K562 (cell line): Measurements from ENCODE around the gene PLK4. TPM values are rescaled to one million over a fixed set of nuclear protein-coding genes. Genes with fewer than 3 reads are reported as not detected.
A peak's percentile ranks its signal among the peaks of the same experiment; 100 is the strongest.

Experiments
- ATAC-seq: fragments of 200-7000 bp; cut with Tn5 transposase; 3 replicates; pipeline ENCODE4 v1.9.1; 2020; ENCODE audit warnings: moderate library complexity
- BruUV-seq: library from RNA; stranded (reverse); fragments of 400-500 nt; replicated peaks from 2 replicates; lab custom pipeline; 2021; lab: Mats Ljungman, UMichigan
- CTCF ChIA-PET: fragments of 300-600 bp; formaldehyde crosslinking; extraction: SDS; loops from one replicate; lab custom pipeline; 2021; ENCODE audit warnings: low intra/inter-chr PET ratio; lab: Yijun Ruan, JAX
- POLR2A ChIA-PET: fragments of 300-600, 350-650 bp; sonication (Branson Sonifier 250); formaldehyde crosslinking; extraction: SDS; loops from one replicate; lab custom pipeline; 2021; ENCODE audit warnings: antibody characterized with exemption, inconsistent platforms; lab: Yijun Ruan, JAX
- DNase-seq, 4 experiments: peaks; one replicate each; pipeline versions ENCODE4 v3.0.0 to v3.0.0-alpha.2; 2011 to 2018; ENCODE audit warnings: low spot score in 3 of 4, mixed read lengths in 3 of 4; ENCODE audit errors: extremely low read depth in 1 of 4
- FAIRE-seq: peaks from 2 replicates; lab custom pipeline; 2011; peaks lifted over from hg19 to GRCh38; lab: Jason Lieb, UNC
- H2AFZ ChIP-seq: 2 replicates; pipeline ENCODE4 v1.6.0; 2011; ENCODE audit warnings: low read depth, low read length, control low read depth, inconsistent platforms
- H3K27ac ChIP-seq: fragments of 200-600 bp; 3 replicates; pipeline ENCODE4 v1.8.0; 2011; ENCODE audit warnings: low read depth, mild to moderate bottlenecking, control low read depth, inconsistent platforms, low read length, moderate library complexity, mixed read lengths; ENCODE audit errors: extremely low read depth
- H3K27me3 ChIP-seq, 2 experiments: fragments of 300-600 bp in 1 of 2; 2 replicates in 1 of 2; 3 replicates in 1 of 2; pipeline versions ENCODE4 v1.6.0 to v1.8.0; 2011; ENCODE audit warnings: inconsistent platforms in 2 of 2, low read length in 2 of 2, mild to moderate bottlenecking in 1 of 2, mixed read lengths in 1 of 2, moderate library complexity in 1 of 2; ENCODE audit not compliant: control insufficient read depth in 2 of 2, insufficient read depth in 2 of 2
- H3K36me3 ChIP-seq: fragments of 300-600 bp; 3 replicates; pipeline ENCODE4 v1.8.0; 2011; ENCODE audit warnings: mild to moderate bottlenecking, low read length, inconsistent platforms; ENCODE audit not compliant: control insufficient read depth, insufficient read depth
- H3K4me1 ChIP-seq, 2 experiments: fragments of 200-600 bp in 1 of 2; replicated peaks in 1 of 2; 2 replicates in 1 of 2; 3 replicates in 1 of 2; pipeline versions ENCODE4 v1.5.1 to v1.8.0; 2011; ENCODE audit warnings: inconsistent platforms in 2 of 2, low read length in 2 of 2, mild to moderate bottlenecking in 1 of 2, mixed read lengths in 1 of 2, moderate library complexity in 1 of 2; ENCODE audit not compliant: control insufficient read depth in 2 of 2, insufficient read depth in 2 of 2
- H3K4me2 ChIP-seq: 2 replicates; pipeline ENCODE4 v1.6.1; 2011; ENCODE audit warnings: low read length, control low read depth, inconsistent platforms, mixed read lengths; ENCODE audit not compliant: insufficient read depth
- H3K4me3 ChIP-seq: fragments of 200-600 bp; sonication (generic), shearing (Covaris generic); 2 replicates; pipeline ENCODE4 v1.5.1; 2016; ENCODE audit warnings: control low read depth, inconsistent platforms
- H3K79me2 ChIP-seq: fragments of 200-600 bp; 3 replicates; pipeline ENCODE4 v1.8.0; 2011; ENCODE audit warnings: low read length, inconsistent platforms; ENCODE audit not compliant: control insufficient read depth, insufficient read depth
- H3K9ac ChIP-seq, 2 experiments: 2 replicates each; pipeline versions ENCODE4 v1.6.0 to v1.6.1; 2011; ENCODE audit warnings: low read depth in 2 of 2, low read length in 2 of 2, control low read depth in 1 of 2, inconsistent platforms in 1 of 2, mild to moderate bottlenecking in 1 of 2, mixed read lengths in 1 of 2; ENCODE audit not compliant: insufficient read depth in 1 of 2
- H3K9me1 ChIP-seq: one replicate; pipeline ENCODE4 v1.6.0; 2011; ENCODE audit warnings: inconsistent platforms, mild to moderate bottlenecking, low read length, moderate library complexity; ENCODE audit not compliant: control insufficient read depth, insufficient read depth
- H3K9me3 ChIP-seq: replicated peaks from 2 replicates; pipeline ENCODE4 v1.5.1; 2011; ENCODE audit warnings: low read depth, low read length, inconsistent platforms; ENCODE audit not compliant: control insufficient read depth, insufficient read depth
- H4K20me1 ChIP-seq: replicated peaks from 2 replicates; pipeline ENCODE4 v1.6.1; 2011; ENCODE audit warnings: low read length, inconsistent platforms, mixed read lengths; ENCODE audit not compliant: control insufficient read depth, insufficient read depth
- CBFA2T2 ChIP-seq: fragments of 450-650 bp; conservative IDR thresholded peaks from 2 replicates; pipeline ENCODE4 v1.6.1; 2017; ENCODE audit warnings: mild to moderate bottlenecking
- CBX3 ChIP-seq, 2 experiments: IDR thresholded peaks; 1 replicate in 1 of 2; 2 replicates in 1 of 2; pipeline ENCODE4 v1.6.1; 2012; ENCODE audit warnings: inconsistent platforms in 2 of 2, low read length in 2 of 2, borderline replicate concordance in 1 of 2, control low read depth in 1 of 2
- TFAP4 ChIP-seq: sonication (generic); formaldehyde crosslinking; IDR thresholded peaks from 2 replicates; pipeline ENCODE4 v1.8.0; 2022; ENCODE audit warnings: missing genetic modification reagents, mild to moderate bottlenecking, moderate library complexity, borderline replicate concordance
- TRIM24 ChIP-seq, 2 experiments: fragments of 450-650 bp; IDR thresholded peaks; 2 replicates each; pipeline ENCODE4 v1.6.1; 2016
- ZNF280A ChIP-seq: fragments of 450-650 bp; IDR thresholded peaks from 2 replicates; pipeline ENCODE4 v1.6.1; 2018; ENCODE audit warnings: mild to moderate bottlenecking, low read depth; ENCODE audit not compliant: partially characterized antibody
- WGBS: fragments of 100-300 bp; shearing (Covaris generic); methylation state at CpG from one replicate; pipeline ENCODE4 v1.1.6; 2016; ENCODE audit warnings: low coverage, mixed read lengths; ENCODE audit not compliant: insufficient coverage; ENCODE audit errors: missing lambda C conversion rate; 5-methylcytosine and 5-hydroxymethylcytosine counted together
- in situ Hi-C: fragments of 300-500 bp; cut with MboI; formaldehyde crosslinking; loops from 4 replicates; pipeline ENCODE4 v1.15.0; 2018; ENCODE audit warnings: inconsistent platforms, mixed read lengths
- intact Hi-C: fragments of 100-400 bp; cut with micrococcal nuclease; formaldehyde crosslinking; loops from 2 replicates; pipeline ENCODE4 v1.14.2; 2022
- polyA plus RNA-seq, 8 experiments: library from polyadenylated mRNA; depleted of rRNA in 4 of 8; stranded (reverse) in 5 of 8; unstranded in 3 of 8; fragments of >200 nt; fragmentation: Nextera tagmentation in 2 of 8; fragmentation: Illumina TruSeq in 1 of 8; extraction: Ambion mirVana in 2 of 8; extraction: Trizol in 1 of 8; gene quantifications; 2 replicates each; pipeline versions ENCODE4 v1.2.1 to v1.2.3, GENCODE V29; 2011 to 2014; ENCODE audit warnings: inconsistent platforms in 1 of 8, missing spikeins in 1 of 8
- total RNA-seq, 7 experiments: library from RNA; depleted of rRNA in 6 of 7; stranded (reverse); fragments of >200 nt in 6 of 7; fragmentation: Illumina TruSeq in 2 of 7; extraction: Trizol in 2 of 7; gene quantifications; 2 replicates each; pipeline versions ENCODE4 v1.2.1 to v1.2.3, GENCODE V29; 2011 to 2021; ENCODE audit warnings: low replicate concordance in 1 of 7

Gene PLK4
- total and polyA plus RNA-seq, 9 of the 15 experiments (the other 6 are each of a cell fraction or from before 2014, with no cell fraction given) = 16.2 to 95.3 (median 54.3) TPM

GRCh38 chr4:127846061-127846460 is 34.6 kb upstream of the PLK4 start (continued):
- peak; percentile 58 for TF ChIP-seq CBFA2T2

GRCh38 chr4:127846765-127847164 is 33.9 kb upstream of the PLK4 start:
- POLR2A ChIA-PET = no interaction called here
- in situ Hi-C loops (no loop called here), intact Hi-C loops (no loop called here)
- BruUV-seq = no TSS peak
- Histone ChIP-seq H3K36me3 (no peaks in the 10 kb centered on the region; the same call in 2 of the 3 replicates), H3K4me2 (no peak overlapping the region), H3K79me2 (no peaks in the 10 kb centered on the region), H3K9me1 (no peaks in the 10 kb centered on the region), H3K4me1 (peaks cover 15 to 24% of the 10 kb centered on the region in 2 experiments; a peak in 4 of 5 replicates), H3K9me3 (peaks cover 11% of the 10 kb centered on the region; the same call in 1 of the 2 replicates), H3K27ac (no peak overlapping the region), H3K9ac (no peak overlapping the region), H4K20me1 (no peaks in the 10 kb centered on the region), H3K4me3 (no peak overlapping the region), H3K27me3 (no peaks in the 10 kb centered on the region), H2AFZ (no peak overlapping the region)
- FAIRE-seq (no peak), ATAC-seq (no peak), DNase-seq (no peak)
- CTCF ChIA-PET = no interaction called here
- TF ChIP-seq CBX3 (IDR thresholded peaks at IDR 0.05; ENCODE audit: borderline replicate concordance in 1 of 2, low read length in 2 of 2) (peak in 1 of 2 experiments; percentile 43; a peak in 1 of 3 replicates), ZNF280A (peak; percentile 58), TFAP4 (CRISPR knock-in tag) (no peak), TRIM24 (IDR thresholded peaks at IDR 0.05) (peak in 1 of 2 experiments; percentile 50; a peak in 2 of 4 replicates)
- WGBS = 84% methylated on average over 1 of the region's 1 CpG
